ENCODE results near the gene USH2A.

GRCh38 chr1:216456682-216457081 is 33.4 kb upstream of the USH2A start:
- TF ChIP-seq POLR2AphosphoS5 (IDR thresholded peaks at IDR 0.05; ENCODE audit: low read depth, low read length) (no peak), TAF1 (IDR thresholded peaks at IDR 0.05; ENCODE audit: borderline replicate concordance, low read depth, low read length) (no peak)
